ENCODE data around the gene TMCC3. TPM values are rescaled to one million over a fixed set of nuclear protein-coding genes. Genes with fewer than 3 reads are reported as not detected.
"Not testable (repeated sequence)": the region's sequence is repeated elsewhere in the genome, so short reads cannot be mapped to it uniquely, and the experiment has no call there.

TMCC3 gene
- total RNA-seq, 1 donor from 2014 or later, result 0.08 TPM

- Mint-ChIP-seq H3K27me3 (ENCODE audit: insufficient read depth) (peaks cover 12% of the 10 kb centered on the region), H3K27ac (no peak overlapping the region), H3K4me1 (ENCODE audit: low read depth) (no peaks in the 10 kb centered on the region), H3K9me3 (no peaks in the 10 kb centered on the region), H3K36me3 (ENCODE audit: low read depth) (no peaks in the 10 kb centered on the region), H3K4me3 (no peak overlapping the region)
- intact Hi-C loops (cut with micrococcal nuclease), result no loop called here
- DNase-seq (ENCODE audit: low spot score), result no peak
Measured at GRCh38 chr12:94563286-94563685, 87.1 kb downstream of the TMCC3 start.

GRCh38 chr12:94561943-94562411, 88.4 kb downstream of the TMCC3 start:
- Mint-ChIP-seq H3K36me3 (ENCODE audit: low read depth) (no peaks in the 10 kb centered on the region), H3K27ac (no peak overlapping the region), H3K4me3 (no peak overlapping the region), H3K9me3 (no peaks in the 10 kb centered on the region), H3K4me1 (ENCODE audit: low read depth) (no peaks in the 10 kb centered on the region), H3K27me3 (ENCODE audit: insufficient read depth) (peaks cover 11% of the 10 kb centered on the region)
- no peak for DNase-seq (ENCODE audit: low spot score)
- intact Hi-C loops (cut with micrococcal nuclease), result no loop called here

GRCh38 chr12:94560431-94561221, 89.7 kb downstream of the TMCC3 start:
- no peak overlapping the region for H3K4me3 Mint-ChIP-seq
- no peak for DNase-seq (ENCODE audit: low spot score)
- intact Hi-C loops (cut with micrococcal nuclease), result no loop called here
- H3K36me3 Mint-ChIP-seq (ENCODE audit: low read depth), result no peaks in the 10 kb centered on the region
- peaks cover 6% of the 10 kb centered on the region for H3K27me3 Mint-ChIP-seq (ENCODE audit: insufficient read depth)
- no peaks in the 10 kb centered on the region for H3K4me1 Mint-ChIP-seq (ENCODE audit: low read depth)
- no peak overlapping the region for H3K27ac Mint-ChIP-seq
- H3K9me3 Mint-ChIP-seq, result no peaks in the 10 kb centered on the region

- no peak for DNase-seq (ENCODE audit: low spot score)
- Mint-ChIP-seq H3K27ac (no peak overlapping the region), H3K9me3 (no peaks in the 10 kb centered on the region), H3K27me3 (ENCODE audit: insufficient read depth) (peaks cover 6% of the 10 kb centered on the region), H3K4me3 (no peak overlapping the region), H3K4me1 (ENCODE audit: low read depth) (no peaks in the 10 kb centered on the region), H3K36me3 (ENCODE audit: low read depth) (no peaks in the 10 kb centered on the region)
- intact Hi-C loops (cut with micrococcal nuclease), result no loop called here
Measured at GRCh38 chr12:94558612-94559011, 91.7 kb downstream of the TMCC3 start.

- DNase-seq (ENCODE audit: low spot score), result no peak
- H3K36me3 Mint-ChIP-seq (ENCODE audit: low read depth), result no peaks in the 10 kb centered on the region
- intact Hi-C loops (cut with micrococcal nuclease), result no loop called here
- no peak overlapping the region for H3K4me3 Mint-ChIP-seq
- peaks cover 6% of the 10 kb centered on the region for H3K27me3 Mint-ChIP-seq (ENCODE audit: insufficient read depth)
- no peaks in the 10 kb centered on the region for H3K9me3 Mint-ChIP-seq
- no peaks in the 10 kb centered on the region for H3K4me1 Mint-ChIP-seq (ENCODE audit: low read depth)
- no peak overlapping the region for H3K27ac Mint-ChIP-seq
Measured at GRCh38 chr12:94557746-94558295, 92.5 kb downstream of the TMCC3 start.

- Mint-ChIP-seq H3K36me3 (ENCODE audit: low read depth) (no peaks in the 10 kb centered on the region), H3K9me3 (no peaks in the 10 kb centered on the region), H3K4me1 (ENCODE audit: low read depth) (no peaks in the 10 kb centered on the region), H3K27ac (no peak overlapping the region), H3K4me3 (no peak overlapping the region), H3K27me3 (ENCODE audit: insufficient read depth) (peaks cover 6% of the 10 kb centered on the region)
- intact Hi-C loops (cut with micrococcal nuclease), result no loop called here
- no peak for DNase-seq (ENCODE audit: low spot score)
Measured at GRCh38 chr12:94555687-94556086, 94.7 kb downstream of the TMCC3 start.

GRCh38 chr12:94553875-94554274, 96.5 kb downstream of the TMCC3 start:
- no peak overlapping the region for H3K27ac Mint-ChIP-seq
- peaks cover under 1% of the 10 kb centered on the region for H3K9me3 Mint-ChIP-seq
- peaks cover 2% of the 10 kb centered on the region for H3K27me3 Mint-ChIP-seq (ENCODE audit: insufficient read depth)
- H3K4me1 Mint-ChIP-seq (ENCODE audit: low read depth), result no peaks in the 10 kb centered on the region
- intact Hi-C loops (cut with micrococcal nuclease), result no loop called here
- H3K36me3 Mint-ChIP-seq (ENCODE audit: low read depth), result no peaks in the 10 kb centered on the region
- DNase-seq (ENCODE audit: low spot score), result no peak
- no peak overlapping the region for H3K4me3 Mint-ChIP-seq

- intact Hi-C loops (cut with micrococcal nuclease), result no loop called here
- Mint-ChIP-seq H3K27me3 (ENCODE audit: insufficient read depth) (peaks cover 2% of the 10 kb centered on the region), H3K36me3 (ENCODE audit: low read depth) (no peaks in the 10 kb centered on the region), H3K27ac (no peak overlapping the region), H3K9me3 (peaks cover 8% of the 10 kb centered on the region), H3K4me3 (no peak overlapping the region), H3K4me1 (ENCODE audit: low read depth) (no peaks in the 10 kb centered on the region)
- DNase-seq (ENCODE audit: low spot score), result no peak
Measured at GRCh38 chr12:94553130-94553519, 97.2 kb downstream of the TMCC3 start.

- H3K9me3 Mint-ChIP-seq, result peaks cover 21% of the 10 kb centered on the region
- no peak overlapping the region for H3K4me3 Mint-ChIP-seq
- H3K27me3 Mint-ChIP-seq (ENCODE audit: insufficient read depth), result no peaks in the 10 kb centered on the region
- no peak overlapping the region for H3K27ac Mint-ChIP-seq
- no peak for DNase-seq (ENCODE audit: low spot score)
- intact Hi-C loops (cut with micrococcal nuclease), result no loop called here
- no peaks in the 10 kb centered on the region for H3K4me1 Mint-ChIP-seq (ENCODE audit: low read depth)
- no peaks in the 10 kb centered on the region for H3K36me3 Mint-ChIP-seq (ENCODE audit: low read depth)
Measured at GRCh38 chr12:94551810-94552209, 98.5 kb downstream of the TMCC3 start.

- intact Hi-C loops (cut with micrococcal nuclease), result no loop called here
Measured at GRCh38 chr12:94550964-94551363, 99.4 kb downstream of the TMCC3 start.

GRCh38 chr12:94548833-94549232, 101.5 kb downstream of the TMCC3 start:
- H3K27ac Mint-ChIP-seq; H3K36me3 Mint-ChIP-seq (ENCODE audit: low read depth); H3K27me3 Mint-ChIP-seq (ENCODE audit: insufficient read depth); H3K4me1 Mint-ChIP-seq (ENCODE audit: low read depth); H3K4me3 Mint-ChIP-seq; intact Hi-C loops (cut with micrococcal nuclease); DNase-seq (ENCODE audit: low spot score): not testable (repeated sequence)
- H3K9me3 Mint-ChIP-seq, result peaks cover 37% of the 10 kb centered on the region

More at GRCh38 chr12:94550964-94551363, 99.4 kb downstream of the TMCC3 start:
- Mint-ChIP-seq H3K4me1 (ENCODE audit: low read depth) (no peaks in the 10 kb centered on the region), H3K27me3 (ENCODE audit: insufficient read depth) (no peaks in the 10 kb centered on the region), H3K36me3 (ENCODE audit: low read depth) (no peaks in the 10 kb centered on the region), H3K9me3 (peaks cover 30% of the 10 kb centered on the region), H3K27ac (no peak overlapping the region), H3K4me3 (no peak overlapping the region)
- DNase-seq (ENCODE audit: low spot score), result no peak

- Mint-ChIP-seq H3K9me3 (peaks cover 40% of the 10 kb centered on the region), H3K4me3 (no peak overlapping the region), H3K27me3 (ENCODE audit: insufficient read depth) (peaks cover 3% of the 10 kb centered on the region), H3K27ac (no peak overlapping the region), H3K36me3 (ENCODE audit: low read depth) (no peaks in the 10 kb centered on the region), H3K4me1 (ENCODE audit: low read depth) (no peaks in the 10 kb centered on the region)
- intact Hi-C loops (cut with micrococcal nuclease), result no loop called here
- no peak for DNase-seq (ENCODE audit: low spot score)
Measured at GRCh38 chr12:94545935-94546771, 104.2 kb downstream of the TMCC3 start.

GRCh38 chr12:94544355-94544754, 106.0 kb downstream of the TMCC3 start:
- Mint-ChIP-seq H3K4me1 (ENCODE audit: low read depth) (no peaks in the 10 kb centered on the region), H3K27ac (no peak overlapping the region), H3K4me3 (no peak overlapping the region), H3K27me3 (ENCODE audit: insufficient read depth) (peaks cover 3% of the 10 kb centered on the region), H3K9me3 (peaks cover 40% of the 10 kb centered on the region), H3K36me3 (ENCODE audit: low read depth) (no peaks in the 10 kb centered on the region)
- intact Hi-C loops (cut with micrococcal nuclease), result no loop called here
- no peak for DNase-seq (ENCODE audit: low spot score)
